Colonic mucosa (tissue), 4 donors: ENCODE data around the gene UBE2L5. TPM values are rescaled to one million over a fixed set of nuclear protein-coding genes. Genes with fewer than 3 reads are reported as not detected.

Experiments used
- DNase-seq: peaks from one replicate; pipeline ENCODE4 v3.0.0-alpha.2; 2020
- H3K27ac ChIP-seq: fragments of 200-600 bp; one replicate; pipeline ENCODE4 v1.8.0; 2021
- H3K27me3 ChIP-seq: fragments of 200-600 bp; one replicate; pipeline ENCODE4 v1.8.0; 2021
- H3K36me3 ChIP-seq: fragments of 200-600 bp; one replicate; pipeline ENCODE4 v1.8.0; 2021
- H3K4me1 ChIP-seq: fragments of 200-600 bp; one replicate; pipeline ENCODE4 v1.8.0; 2021; ENCODE audit warnings: mild to moderate bottlenecking
- H3K4me3 ChIP-seq: fragments of 200-600 bp; one replicate; pipeline ENCODE4 v1.8.0; 2021
- H3K9ac ChIP-seq, 2 donors: one replicate each; pipeline ENCODE4 v1.7.0; 2013; ENCODE audit warnings: control low read depth in 2 of 2, low read depth in 2 of 2, low read length in 2 of 2
- H3K9me3 ChIP-seq: fragments of 200-600 bp; one replicate; pipeline ENCODE4 v1.8.0; 2021
- CTCF ChIP-seq: fragments of 200-600 bp; IDR thresholded peaks from one replicate; pipeline ENCODE4 v1.8.0; 2022; ENCODE audit warnings: antibody characterized with exemption, mild to moderate bottlenecking
- intact Hi-C: fragments of 100-400 bp; cut with DNase I; formaldehyde crosslinking; loops from one replicate; pipeline ENCODE4 v1.14.1; 2022
- total RNA-seq, 2 donors: library from RNA; stranded (reverse); fragmentation: NEBNext Ultra II Directional in 1 of 2; extraction: Animal tissue kit (Norgen Biotek cat#: 25700) in 1 of 2; gene quantifications; one replicate each; pipeline ENCODE4 v1.2.1, GENCODE V29; 2021
- donor health status: healthy.
- donor health status: DM: no; HTN: no; CAD: no.
- donor health status: DM: no; HTN: no; CAD: no.

Gene UBE2L5
- not detected for total RNA-seq

- DNase-seq = peak; percentile 73
- peak within 1 kb of the TSS; percentile 44 for H3K4me3 ChIP-seq
- intact Hi-C loops = no loop called here
- H3K27me3 ChIP-seq = no peaks in the 10 kb centered on the region
- H3K36me3 ChIP-seq = no peaks in the 10 kb centered on the region
- peak within 1 kb of the TSS; percentile 93 for H3K27ac ChIP-seq
- no peaks in the 10 kb centered on the region for H3K4me1 ChIP-seq
- H3K9me3 ChIP-seq = no peaks in the 10 kb centered on the region
- H3K9ac ChIP-seq = peak within 1 kb of the TSS; percentile 69 to 76
- no peak for TF ChIP-seq CTCF
These were observed at the start of gene UBE2L5 for GRCh38 chr13:30422054-30422839. UBE2L5 (plus strand) TSS chr13:30422493; CDS start chr13:30427991, 5,498 bp downstream.

GRCh38 chr13:30373727-30374126, 48.6 kb upstream of the UBE2L5 start:
- intact Hi-C loops = no loop called here
- Histone ChIP-seq H3K9me3 (no peaks in the 10 kb centered on the region), H3K36me3 (no peaks in the 10 kb centered on the region), H3K27me3 (no peaks in the 10 kb centered on the region), H3K4me1 (no peaks in the 10 kb centered on the region), H3K4me3 (no peak overlapping the region), H3K9ac (no peak overlapping the region), H3K27ac (peak overlapping the region; percentile 89)
- TF ChIP-seq CTCF = no peak
- no peak for DNase-seq

GRCh38 chr13:30375265-30375835, 46.9 kb upstream of the UBE2L5 start:
- Histone ChIP-seq H3K27ac (peak overlapping the region; percentile 18), H3K36me3 (no peaks in the 10 kb centered on the region), H3K4me1 (no peaks in the 10 kb centered on the region), H3K4me3 (no peak overlapping the region), H3K9me3 (no peaks in the 10 kb centered on the region), H3K27me3 (no peaks in the 10 kb centered on the region), H3K9ac (no peak overlapping the region)
- DNase-seq = no peak
- intact Hi-C loops = no loop called here
- TF ChIP-seq CTCF = no peak

GRCh38 chr13:30376426-30377311, 45.6 kb upstream of the UBE2L5 start:
- H3K4me3 ChIP-seq = no peak overlapping the region
- peak overlapping the region; percentile 26 to 49 for H3K9ac ChIP-seq
- intact Hi-C loops = no loop called here
- peak overlapping the region; percentile 64 for H3K27ac ChIP-seq
- no peak for TF ChIP-seq CTCF
- H3K27me3 ChIP-seq = no peaks in the 10 kb centered on the region
- H3K9me3 ChIP-seq = no peaks in the 10 kb centered on the region
- DNase-seq = peak; percentile 69
- H3K4me1 ChIP-seq = no peaks in the 10 kb centered on the region
- H3K36me3 ChIP-seq = no peaks in the 10 kb centered on the region

GRCh38 chr13:30377312-30377685, 45.0 kb upstream of the UBE2L5 start:
- no peak for TF ChIP-seq CTCF

More at GRCh38 chr13:30377312-30377685, 45.0 kb upstream of the UBE2L5 start:
- no peaks in the 10 kb centered on the region for H3K4me1 ChIP-seq
- no peak overlapping the region for H3K4me3 ChIP-seq
- no peak for DNase-seq
- intact Hi-C loops = no loop called here
- H3K9ac ChIP-seq = peak overlapping the region in 1 of 2 donors; percentile 49
- H3K9me3 ChIP-seq = no peaks in the 10 kb centered on the region
- H3K27me3 ChIP-seq = no peaks in the 10 kb centered on the region
- H3K27ac ChIP-seq = peak overlapping the region; percentile 64
- H3K36me3 ChIP-seq = no peaks in the 10 kb centered on the region
